Stomach (tissue), 9 donors: ENCODE results near the gene XYLT1. TPM values are rescaled to one million over a fixed set of nuclear protein-coding genes. Genes with fewer than 3 reads are reported as not detected.
"Not testable (repeated sequence)": the region's sequence is repeated elsewhere in the genome, so short reads cannot be mapped to it uniquely, and the experiment has no call there.

Experiments
- DNase-seq, 2 donors: peaks; one replicate each; pipeline versions ENCODE4 v3.0.0 to v3.0.0-alpha.2; 2013 to 2019
- H3K27ac ChIP-seq, 5 donors: fragments of 200-600 bp in 4 of 5; sonication (generic) in 4 of 5; one replicate each; pipeline ENCODE4 v1.5.1; 2013 to 2019; ENCODE audit warnings: mild to moderate bottlenecking in 1 of 5, moderate library complexity in 1 of 5
- H3K27me3 ChIP-seq, 3 donors: fragments of 200-600 bp; sonication (generic); one replicate each; pipeline ENCODE4 v1.5.1; 2017 to 2019; ENCODE audit warnings: mixed run types in 1 of 3
- H3K36me3 ChIP-seq, 4 donors: fragments of 200-600 bp; sonication (generic); 1 replicate in 3 of 4; 2 replicates in 1 of 4; pipeline ENCODE4 v1.5.1; 2016 to 2019
- H3K4me1 ChIP-seq, 4 donors: fragments of 200-600 bp; sonication (generic); one replicate each; pipeline ENCODE4 v1.5.1; 2016 to 2019
- H3K4me3 ChIP-seq, 4 donors: fragments of 200-600 bp; sonication (generic) in 3 of 4; one replicate each; pipeline ENCODE4 v1.5.1; 2016 to 2019; ENCODE audit warnings: mild to moderate bottlenecking in 1 of 4
- H3K9me3 ChIP-seq, 4 donors: fragments of 200-600 bp; sonication (generic); one replicate each; pipeline ENCODE4 v1.5.1; 2016 to 2019
- CTCF ChIP-seq, 7 experiments: fragments of 450-650 bp in 4 of 7; fragments of 200-600 bp in 3 of 7; sonication (generic) in 3 of 7; IDR thresholded peaks; one replicate each; pipeline ENCODE4 v1.5.1; 2016 to 2019; ENCODE audit warnings: antibody characterized with exemption in 7 of 7, control low read depth in 2 of 7, mild to moderate bottlenecking in 1 of 7
- EP300 ChIP-seq: sonication (generic); formaldehyde crosslinking; IDR thresholded peaks from one replicate; pipeline ENCODE4 v1.6.1; 2017; ENCODE audit warnings: antibody characterized with exemption
- POLR2A ChIP-seq, 4 donors: fragments of 450-650 bp; IDR thresholded peaks; one replicate each; pipeline ENCODE4 v1.6.1; 2016; ENCODE audit warnings: antibody characterized with exemption in 4 of 4, control low read depth in 2 of 4, mild to moderate bottlenecking in 1 of 4, moderate library complexity in 1 of 4
- POLR2AphosphoS5 ChIP-seq, 3 donors: sonication (generic); formaldehyde crosslinking; IDR thresholded peaks; one replicate each; pipeline ENCODE4 v1.6.1; 2016; ENCODE audit warnings: antibody characterized with exemption in 3 of 3
- WGBS, 5 donors: extraction: QIAGEN DNeasy Blood & Tissue Kit in 3 of 5; methylation state at CpG; one replicate each; pipeline versions ENCODE4 v1.1.5 to v1.1.7; 2013 to 2018; 5-methylcytosine and 5-hydroxymethylcytosine counted together
- intact Hi-C: fragments of 100-400 bp; cut with DNase I; formaldehyde crosslinking; loops from one replicate; pipeline ENCODE4 v1.15.1; 2023; ENCODE audit warnings: low total_unique reads
- polyA plus RNA-seq, 3 donors: library from polyadenylated mRNA; stranded (reverse); fragments of 200-250 nt; gene quantifications; one replicate each; pipeline ENCODE4 v1.2.3, GENCODE V29; 2013
- total RNA-seq, 5 donors: library from RNA; depleted of rRNA; stranded (reverse); fragments of >200 nt; gene quantifications; one replicate each; pipeline versions ENCODE4 v1.1.0 to v1.2.3, GENCODE V29; 2014 to 2016
- donor health status: healthy with polysubstance abuse.
- donor health status: Bipolar disorder and iron deficiency.
- donor health status: healthy.

Gene XYLT1
- total and polyA plus RNA-seq, 8 donors: 0.87 to 59.5 (median 9.5) TPM

GRCh38 chr16:17510567-17510966 lies 39.8 kb upstream of the XYLT1 start:
- H3K4me3 ChIP-seq: no peak overlapping the region
- WGBS, 5 donors: 89 to 97% (median 95%) methylated on average over 3 of the region's 3 CpGs
- peaks cover 0 to 16% (median 11%) of the 10 kb centered on the region in 4 donors for H3K9me3 ChIP-seq
- TF ChIP-seq CTCF (IDR thresholded peaks at IDR 0.05) (no peak), POLR2AphosphoS5 (IDR thresholded peaks at IDR 0.05) (no peak), EP300 (no peak), POLR2A (IDR thresholded peaks at IDR 0.05) (no peak)
- H3K36me3 ChIP-seq: no peaks in the 10 kb centered on the region
- H3K27ac ChIP-seq: no peak overlapping the region
- DNase-seq: no peak
- peaks cover 0 to 12% (median 0%) of the 10 kb centered on the region in 4 donors for H3K4me1 ChIP-seq
- intact Hi-C loops: no loop called here
- no peaks in the 10 kb centered on the region for H3K27me3 ChIP-seq

- H3K9me3 ChIP-seq: peaks cover 0 to 16% (median 11%) of the 10 kb centered on the region in 4 donors
- TF ChIP-seq CTCF (IDR thresholded peaks at IDR 0.05) (no peak), POLR2A (IDR thresholded peaks at IDR 0.05) (no peak), EP300 (no peak), POLR2AphosphoS5 (IDR thresholded peaks at IDR 0.05) (no peak)
- intact Hi-C loops: no loop called here
- H3K4me3 ChIP-seq: no peak overlapping the region
- DNase-seq: no peak
- no peaks in the 10 kb centered on the region for H3K36me3 ChIP-seq
- H3K4me1 ChIP-seq: peaks cover 0 to 12% (median 0%) of the 10 kb centered on the region in 4 donors
- no peaks in the 10 kb centered on the region for H3K27me3 ChIP-seq
- 29 to 63% (median 49%) methylated on average over 3 of the region's 3 CpGs for WGBS, 5 donors
- H3K27ac ChIP-seq: no peak overlapping the region
These were observed 38.4 kb upstream of the XYLT1 start for GRCh38 chr16:17509194-17509593.

- intact Hi-C loops: no loop called here
- WGBS, 5 donors: 84 to 91% (median 86%) methylated on average over 9 of the region's 9 CpGs
- H3K4me1 ChIP-seq: peaks cover 0 to 12% (median 0%) of the 10 kb centered on the region in 4 donors
- no peaks in the 10 kb centered on the region for H3K27me3 ChIP-seq
- H3K36me3 ChIP-seq: no peaks in the 10 kb centered on the region
- H3K9me3 ChIP-seq: peaks cover 0 to 16% (median 11%) of the 10 kb centered on the region in 4 donors
- no peak for TF ChIP-seq POLR2A (IDR thresholded peaks at IDR 0.05)
- TF ChIP-seq EP300: no peak
- no peak for TF ChIP-seq CTCF (IDR thresholded peaks at IDR 0.05)
- TF ChIP-seq POLR2AphosphoS5 (IDR thresholded peaks at IDR 0.05): no peak
- no peak overlapping the region for H3K27ac ChIP-seq
- no peak overlapping the region for H3K4me3 ChIP-seq
- DNase-seq: no peak
These were observed 37.5 kb upstream of the XYLT1 start for GRCh38 chr16:17508303-17508702.

- intact Hi-C loops, H3K36me3 ChIP-seq, DNase-seq, H3K27me3 ChIP-seq, H3K4me1 ChIP-seq, H3K4me3 ChIP-seq, H3K27ac ChIP-seq: not testable (repeated sequence)
- WGBS, 5 donors: 72 to 79% (median 79%) methylated on average over 8 of the region's 8 CpGs
- peaks cover 0 to 16% (median 11%) of the 10 kb centered on the region in 4 donors for H3K9me3 ChIP-seq
These were observed 36.8 kb upstream of the XYLT1 start for GRCh38 chr16:17507516-17507915.

GRCh38 chr16:17505828-17506227 lies 35.1 kb upstream of the XYLT1 start:
- WGBS, 5 donors: 88 to 100% (median 95%) methylated on average over 2 to 24 of the region's 26 CpGs
- H3K4me1 ChIP-seq, H3K4me3 ChIP-seq, H3K27ac ChIP-seq, H3K36me3 ChIP-seq, H3K27me3 ChIP-seq, DNase-seq, intact Hi-C loops: not testable (repeated sequence)
- H3K9me3 ChIP-seq: peaks cover 0 to 16% (median 11%) of the 10 kb centered on the region in 4 donors
